HG03135 (cell line): Measurements from ENCODE around the gene TRPV4.

Experiments used
- ATAC-seq: cut with Tn5 transposase; IDR thresholded peaks from one replicate; pipeline ENCODE4 v1.9.1; 2021; ENCODE audit warnings: mild to moderate bottlenecking, moderate library complexity; ENCODE audit not compliant: unreplicated experiment

Gene TRPV4

DNA sequence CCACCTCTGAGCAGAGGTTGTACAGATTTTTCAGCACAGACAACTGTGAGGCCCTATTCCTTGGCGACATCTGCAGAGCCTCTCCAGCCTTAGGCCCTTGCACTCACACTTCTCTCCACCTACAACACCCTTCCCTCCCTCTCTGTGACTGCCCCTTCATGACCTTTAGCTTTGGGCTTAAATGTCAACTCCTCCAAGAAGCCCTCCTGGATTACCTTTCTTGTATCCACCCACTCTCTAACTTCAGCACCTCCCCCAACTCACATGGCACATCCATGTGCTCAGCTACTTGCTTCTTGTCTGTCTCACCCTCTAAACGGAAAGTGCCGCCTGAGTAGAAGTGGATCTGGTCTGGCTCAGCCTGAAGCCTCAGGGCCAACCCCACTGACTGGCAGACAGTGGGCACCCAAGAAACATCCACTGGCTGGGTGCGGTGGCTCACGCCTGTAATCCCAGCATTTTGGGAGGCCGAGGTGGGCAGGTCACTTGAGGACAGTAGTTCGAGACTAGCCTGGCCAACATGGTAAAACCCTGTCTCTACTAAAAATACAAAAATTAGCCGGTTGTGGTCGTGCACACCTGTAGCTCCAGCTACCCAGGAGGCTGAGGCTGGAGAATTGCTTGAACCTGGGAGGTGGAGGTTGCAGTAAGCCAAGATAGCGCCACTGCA, 22.1 kb downstream of the TRPV4 start:
- no peak for ATAC-seq

DNA sequence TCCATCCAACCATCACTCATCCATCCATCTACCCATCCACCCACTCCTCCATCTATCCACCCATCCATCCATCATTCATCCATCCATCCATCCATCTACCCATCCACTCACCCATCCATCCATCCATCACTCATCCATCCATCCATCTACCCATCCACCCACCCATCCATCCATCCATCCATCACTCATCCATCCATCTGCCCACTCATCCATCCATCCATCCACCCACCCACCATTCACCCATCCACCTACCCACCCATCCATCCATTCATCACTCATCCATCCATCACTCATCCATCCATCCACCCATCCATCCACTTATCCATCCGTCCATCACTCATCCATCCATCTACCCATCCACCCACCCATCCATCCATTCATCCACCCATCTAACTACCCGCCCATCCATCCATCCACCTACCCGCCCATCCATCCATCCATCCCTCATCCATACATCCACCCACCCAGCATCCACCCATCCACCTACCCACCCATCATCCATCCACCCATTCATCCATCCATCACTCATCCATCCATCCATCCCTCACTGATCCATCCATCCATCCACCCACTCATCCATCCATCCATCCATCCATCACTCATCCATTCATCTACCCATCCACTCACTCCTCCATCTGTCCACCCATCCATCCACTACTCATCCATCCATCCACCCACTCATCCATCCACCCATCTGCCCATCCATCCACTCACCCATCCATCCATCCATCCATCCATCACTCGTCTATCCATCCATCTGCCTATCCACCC, 24.1 kb downstream of the TRPV4 start:
- no peak for ATAC-seq

DNA sequence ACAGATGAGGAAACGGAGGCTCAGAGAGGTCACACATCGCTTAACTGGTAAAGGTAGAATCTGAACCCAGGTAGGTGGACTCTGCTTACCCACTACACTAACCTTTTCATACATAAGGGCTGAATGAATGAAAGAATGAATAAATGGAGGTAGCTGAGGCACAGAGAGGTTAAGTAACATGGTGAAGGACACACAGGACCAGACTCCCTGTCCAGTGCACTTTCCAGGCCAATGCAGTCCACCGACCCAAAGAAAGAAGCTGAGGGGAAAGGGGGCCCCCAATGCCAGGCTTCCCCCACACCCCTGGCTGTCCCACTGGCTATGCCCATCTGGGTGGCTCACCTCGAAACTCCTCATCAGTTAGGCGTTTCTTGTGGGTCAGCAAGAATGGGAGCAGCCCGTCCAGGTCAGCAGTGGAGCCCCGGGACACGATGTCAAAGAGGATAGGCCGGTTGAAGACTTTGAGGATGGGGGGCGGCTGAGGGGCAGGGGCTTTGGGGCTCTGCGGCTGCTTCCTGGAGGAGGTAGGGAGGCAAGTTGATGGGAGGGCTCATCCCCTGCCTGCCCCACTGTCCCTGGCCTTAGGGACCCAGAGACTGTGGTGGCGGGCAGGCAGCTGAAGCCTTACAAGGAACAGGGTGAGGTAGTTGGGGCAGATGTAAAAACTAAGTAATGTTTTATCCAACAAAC, 25.1 kb downstream of the TRPV4 start:
- no peak for ATAC-seq

DNA sequence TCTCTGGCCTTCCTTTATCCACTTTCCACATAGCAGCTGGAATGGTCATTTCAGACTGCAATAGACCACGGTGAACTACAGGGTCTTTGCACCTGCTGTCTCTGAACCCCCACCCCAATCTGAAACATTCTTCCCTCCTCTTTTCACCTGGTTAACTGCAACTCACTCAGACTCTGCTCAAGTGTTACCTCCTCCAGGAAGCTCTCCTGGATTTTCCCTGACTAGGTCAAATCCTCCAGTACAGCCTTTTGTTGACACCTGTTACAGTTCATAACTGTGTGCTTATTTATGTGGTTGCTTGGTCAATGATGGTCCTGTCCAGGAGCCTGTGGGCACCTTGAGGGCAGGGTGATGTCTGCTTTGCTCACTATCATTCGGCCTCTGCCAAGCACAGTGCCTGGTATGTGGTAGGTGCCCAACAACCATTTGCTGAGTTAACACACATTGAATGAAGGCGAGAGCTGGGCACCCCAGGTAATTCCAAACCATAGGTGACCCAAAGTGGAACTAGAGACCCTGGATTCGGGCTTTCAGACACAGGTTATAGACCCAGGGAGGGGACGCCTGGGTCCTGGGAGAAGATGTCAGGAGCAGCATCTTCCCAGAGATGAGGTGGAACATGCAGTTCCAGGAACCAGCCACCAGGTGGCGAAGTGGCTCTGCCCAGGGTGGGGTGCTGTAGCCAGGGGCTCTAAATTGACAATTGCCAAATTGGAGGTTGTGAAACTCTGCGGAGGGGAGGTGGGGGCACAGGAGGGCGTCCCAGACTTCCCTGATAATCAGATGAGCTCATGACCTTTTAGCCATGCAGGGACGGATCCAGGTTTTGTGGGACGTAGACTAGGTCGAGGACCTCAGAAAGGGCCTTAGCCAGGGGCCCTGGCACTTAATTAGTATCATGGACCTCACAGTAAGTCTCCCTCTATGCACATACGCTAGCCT, 28.1 kb downstream of the TRPV4 start:
- no peak for ATAC-seq

DNA sequence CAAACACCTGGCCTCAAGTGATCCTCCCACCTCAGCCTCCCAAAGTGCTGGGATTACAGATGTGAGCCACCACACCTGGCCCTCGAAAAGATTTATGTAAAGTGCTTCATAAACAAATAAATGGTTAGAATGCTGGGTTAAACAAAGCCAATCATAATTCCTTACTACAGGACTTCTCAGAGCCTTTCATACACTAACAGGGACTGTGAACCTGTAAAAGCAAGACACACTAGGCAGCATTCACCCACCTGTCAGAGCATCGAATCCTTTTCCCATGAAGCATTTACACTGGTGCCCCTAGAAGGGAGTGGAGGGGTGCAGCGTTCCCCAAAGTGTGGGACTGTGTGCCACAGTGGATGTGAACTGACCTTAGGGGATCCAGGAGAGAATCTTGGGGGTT, 29.5 kb downstream of the TRPV4 start:
- ATAC-seq, result no peak

DNA sequence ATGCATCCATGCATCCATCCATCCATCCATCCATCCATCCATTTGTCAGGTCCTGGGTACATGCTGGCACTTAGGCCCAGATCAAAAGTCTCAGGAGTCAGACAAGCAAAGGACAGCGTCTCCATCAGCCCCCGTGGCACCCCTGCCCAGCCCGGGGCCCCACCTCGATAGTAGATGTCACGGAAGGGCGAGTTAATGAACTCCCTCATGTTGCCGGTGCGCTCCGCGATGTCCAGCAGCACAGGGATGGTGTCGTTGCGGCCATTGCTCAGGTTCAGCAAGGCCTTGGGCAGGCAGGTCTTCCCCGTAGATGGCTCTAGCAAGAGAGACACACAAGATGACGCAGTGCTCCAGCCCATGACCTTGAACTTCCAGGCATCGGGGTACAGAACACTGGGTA, 30.4 kb downstream of the TRPV4 start:
- no peak for ATAC-seq

DNA sequence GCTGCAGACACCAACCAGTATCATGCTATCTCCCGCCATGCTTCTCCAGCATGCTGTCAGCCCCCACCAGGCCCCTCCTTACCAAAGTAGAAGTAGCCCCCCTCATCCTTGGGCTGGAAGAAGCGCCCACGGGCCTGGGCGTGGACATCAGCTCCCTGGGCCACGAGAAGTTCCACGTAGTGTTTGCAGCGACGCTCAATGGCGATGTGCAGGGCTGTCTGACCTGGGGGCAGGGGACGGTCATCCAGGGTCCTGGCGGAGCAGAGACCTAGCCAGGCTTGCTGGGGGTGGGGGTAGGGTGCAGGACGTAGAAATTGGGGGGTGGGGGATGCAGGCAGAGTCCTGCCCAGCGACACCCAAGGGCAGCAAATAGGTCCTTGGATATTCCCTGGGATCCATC, 32.7 kb downstream of the TRPV4 start:
- ATAC-seq, result no peak

DNA sequence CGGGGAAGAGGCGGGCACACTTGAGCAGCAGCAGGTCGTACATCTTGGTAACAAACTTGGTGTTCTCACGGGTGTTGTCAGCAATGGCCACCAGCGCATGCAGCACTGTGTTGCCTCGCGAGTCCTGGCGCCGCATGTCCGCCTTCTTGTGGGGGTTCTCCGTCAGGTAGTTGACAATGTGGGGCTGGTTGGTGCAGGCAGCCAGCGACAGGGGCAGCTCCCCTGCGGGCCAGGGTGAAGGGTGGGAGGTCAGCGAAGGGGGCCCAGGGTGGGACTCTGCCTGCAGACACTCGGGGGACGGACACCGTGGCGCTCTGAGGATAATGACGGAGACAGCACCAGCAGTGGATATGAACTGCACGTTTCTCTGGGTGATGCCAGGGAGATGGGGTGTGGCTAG, 34.5 kb downstream of the TRPV4 start:
- ATAC-seq, result no peak

DNA sequence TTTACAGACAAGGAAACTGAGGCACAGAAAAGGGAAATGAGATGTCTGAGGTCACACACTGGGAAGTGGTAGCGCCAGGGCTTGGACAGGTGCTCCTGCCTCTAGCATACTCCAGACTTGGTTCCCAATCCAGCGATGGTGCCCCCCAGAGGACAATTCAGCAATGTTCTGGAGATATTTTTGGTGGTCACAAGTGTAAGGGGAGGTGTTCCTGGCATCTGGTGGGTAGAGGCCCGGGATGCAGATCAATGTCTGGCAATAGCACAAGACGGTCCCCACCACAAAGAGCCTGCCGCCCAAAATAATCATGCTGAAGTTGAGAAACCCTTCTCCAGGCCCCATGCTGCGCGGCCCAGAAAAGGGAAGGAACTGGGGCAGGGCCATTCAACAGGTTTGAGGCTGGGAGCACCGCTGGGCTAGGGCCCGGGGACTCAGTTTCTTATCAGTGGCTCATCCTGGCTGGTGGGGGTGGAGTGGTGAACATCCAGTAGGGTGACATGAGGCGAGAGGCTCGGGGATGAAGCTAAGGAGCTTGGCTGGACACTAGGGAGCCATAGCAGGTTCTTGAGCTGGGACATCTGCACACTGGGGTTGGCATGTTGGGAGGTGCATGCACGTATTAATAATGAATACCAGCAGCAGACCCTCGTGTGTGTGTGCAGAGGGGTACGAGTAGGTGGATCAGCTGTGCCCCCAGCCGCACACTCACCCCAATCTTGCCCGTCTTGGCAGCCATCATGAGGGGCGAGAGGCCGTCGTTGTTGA, 35.1 kb downstream of the TRPV4 start:
- no peak for ATAC-seq

DNA sequence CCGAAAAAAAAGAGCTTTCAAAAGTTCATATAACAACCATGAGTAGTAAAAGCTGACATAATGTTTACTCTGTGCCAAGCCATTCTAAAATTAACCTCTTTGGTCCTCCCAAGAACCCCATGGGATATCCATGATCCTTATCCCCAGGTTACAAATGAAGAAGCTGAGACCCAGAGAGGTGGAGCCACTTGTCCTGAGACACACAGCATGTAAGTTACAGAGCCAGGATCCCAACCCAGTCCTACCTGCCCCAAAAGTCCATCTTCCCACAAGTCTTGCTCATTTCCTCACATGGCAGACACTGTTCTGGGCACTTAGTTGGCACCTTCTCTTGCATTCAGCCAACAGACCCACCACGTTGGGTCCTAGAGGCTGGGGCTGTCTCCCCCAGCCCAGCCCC, 37.1 kb downstream of the TRPV4 start:
- no peak for ATAC-seq

DNA sequence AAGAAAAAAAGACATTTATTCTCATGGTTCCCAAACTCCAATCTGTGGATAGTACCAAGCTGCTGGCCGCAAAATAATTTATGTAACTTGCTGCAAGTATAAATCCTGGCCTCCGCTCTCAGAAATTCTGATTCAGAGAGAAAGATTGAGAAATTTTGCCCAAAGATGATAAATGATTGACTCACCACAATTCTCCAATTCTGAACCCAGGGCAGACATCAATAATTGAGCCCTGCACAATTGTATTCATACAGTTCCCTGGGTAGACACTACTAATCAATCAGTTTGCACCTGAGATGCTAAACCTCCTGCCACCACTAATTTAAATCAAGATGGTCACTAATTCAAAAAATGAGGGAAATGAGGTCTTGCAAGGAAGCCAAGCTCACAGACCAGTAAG, 38.2 kb downstream of the TRPV4 start:
- no peak for ATAC-seq

DNA sequence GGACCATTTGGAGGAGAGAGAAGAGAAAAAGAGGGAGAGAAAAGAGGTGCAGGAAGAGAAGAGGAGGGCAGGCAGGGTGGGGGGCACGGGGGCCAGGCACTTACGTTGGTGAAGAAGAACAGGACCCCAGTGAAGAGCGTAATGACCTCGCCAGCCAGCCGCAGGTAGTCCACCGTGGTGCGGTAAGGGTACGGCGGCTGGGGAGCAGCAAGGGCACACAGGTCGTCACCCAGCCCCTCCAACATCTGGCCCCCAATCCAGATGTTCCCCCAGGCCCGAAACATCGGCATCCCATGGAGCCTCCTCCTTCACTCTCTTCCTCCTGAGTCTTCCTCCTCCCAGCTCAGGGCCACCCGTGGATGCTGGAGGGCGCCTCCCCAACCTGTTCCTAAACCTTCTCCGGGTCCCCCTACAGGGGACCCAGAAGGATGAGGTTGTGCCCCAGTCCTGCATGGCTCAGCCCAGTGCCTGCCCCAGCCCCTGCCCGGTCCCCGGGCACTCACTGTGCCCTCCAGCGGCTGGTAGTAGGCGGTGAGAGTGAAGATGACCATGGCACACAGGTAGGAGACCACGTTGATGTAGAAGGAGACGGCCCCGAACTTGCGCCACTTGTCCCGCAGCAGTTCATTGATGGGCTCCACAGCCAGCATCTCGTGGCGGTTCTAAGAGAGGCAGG, 39.2 kb downstream of the TRPV4 start:
- no peak for ATAC-seq

DNA sequence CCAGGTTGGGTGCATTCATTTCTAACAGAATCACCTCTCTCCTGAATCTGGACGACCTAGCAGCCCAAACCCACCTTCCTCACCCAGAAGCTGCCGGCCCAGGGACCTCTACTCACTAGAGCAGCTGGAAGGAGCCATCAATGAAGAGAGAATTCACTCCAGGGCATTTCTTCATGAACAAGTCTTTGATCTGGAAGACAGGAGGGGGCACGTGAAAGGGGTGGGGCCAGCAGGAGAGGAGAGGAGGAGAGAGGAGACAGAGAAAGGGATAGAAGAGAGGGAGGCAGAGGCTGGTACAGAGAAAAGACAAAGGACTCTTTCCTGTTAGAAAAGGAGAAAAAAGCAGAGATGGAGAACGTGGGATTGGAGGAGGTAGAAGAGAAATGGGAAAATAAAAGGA, 39.8 kb downstream of the TRPV4 start:
- ATAC-seq, result no peak

DNA sequence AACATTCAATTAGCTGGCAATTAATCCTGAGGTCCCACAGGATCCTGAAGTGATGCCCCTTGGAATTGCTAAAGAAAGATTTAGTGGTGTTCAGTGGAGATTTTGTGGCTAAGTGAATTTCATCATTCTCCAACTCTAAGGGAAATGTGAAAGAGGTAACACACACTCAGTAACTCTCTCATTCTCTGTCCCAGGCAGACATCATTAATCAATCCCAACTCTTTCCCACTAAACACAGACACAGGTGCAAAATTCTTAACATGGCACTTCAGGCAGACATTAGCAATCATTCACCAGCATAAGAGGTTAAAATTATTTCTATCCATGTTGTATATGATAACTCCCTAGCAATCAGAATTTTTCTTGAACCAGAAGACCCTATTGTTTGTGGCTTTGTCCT, 40.2 kb downstream of the TRPV4 start:
- ATAC-seq, result no peak

DNA sequence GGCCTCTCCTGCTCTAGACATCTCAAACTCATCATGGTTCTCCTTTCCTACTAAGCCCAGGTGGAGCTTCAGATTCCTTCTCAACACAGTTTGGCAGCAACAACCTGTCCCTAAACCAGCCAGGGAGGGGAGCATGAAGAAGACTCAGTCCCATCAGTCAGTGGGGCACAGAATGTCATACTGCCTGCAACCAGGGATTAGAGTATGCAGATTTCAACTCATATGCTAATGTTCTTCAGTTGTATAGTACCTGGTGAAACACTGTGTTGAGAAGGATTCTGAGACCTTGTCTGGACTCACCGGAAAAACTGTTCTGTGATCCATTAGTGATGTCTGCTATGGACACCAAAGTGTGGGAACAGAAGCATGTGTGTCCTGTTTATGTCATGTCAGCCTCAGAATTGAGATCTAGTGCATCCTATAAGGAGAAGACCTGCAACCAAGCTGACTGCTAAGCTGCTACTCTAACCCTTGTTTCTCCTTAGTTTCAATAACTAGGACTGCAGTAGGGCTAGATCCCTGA, 43.6 kb downstream of the TRPV4 start:
- ATAC-seq, result no peak

DNA sequence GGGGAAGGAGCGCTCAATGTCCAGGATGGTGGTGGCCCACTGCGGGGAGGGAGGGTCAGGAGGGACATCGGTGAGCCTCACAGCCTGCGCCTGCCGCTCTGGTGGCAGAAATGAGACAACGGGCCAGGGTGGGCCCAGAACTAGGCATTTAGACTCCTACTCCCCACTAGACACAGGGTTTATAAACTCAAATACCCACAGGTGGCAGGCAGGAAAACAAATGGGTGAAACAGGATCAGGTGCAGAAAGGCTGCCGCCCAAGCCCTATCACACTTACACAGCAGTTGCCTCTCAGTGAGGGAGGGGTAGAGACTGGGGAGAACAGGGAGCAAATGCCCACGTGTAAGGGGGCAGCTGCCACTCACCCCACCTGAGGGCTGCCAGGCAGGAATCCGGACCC, 46.4 kb downstream of the TRPV4 start:
- ATAC-seq, result no peak

DNA sequence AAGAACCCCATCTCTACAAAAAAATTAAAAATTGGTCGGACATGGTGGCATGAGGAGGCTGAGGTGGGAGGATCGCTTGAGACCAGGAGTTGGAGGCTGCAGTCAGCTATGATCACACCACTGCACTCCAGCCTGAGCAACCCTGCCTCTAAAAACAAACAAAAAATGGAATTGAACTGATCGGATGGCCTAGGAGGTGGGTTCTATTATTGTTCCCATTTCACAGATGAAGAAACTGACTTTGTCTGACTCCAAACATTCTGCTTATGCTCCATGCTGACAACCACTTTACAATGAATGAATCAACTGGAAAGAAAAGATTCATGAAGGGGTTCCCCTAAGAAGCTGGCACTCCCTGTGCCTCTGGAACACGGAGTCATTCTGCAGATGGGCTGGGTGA, 47.3 kb downstream of the TRPV4 start:
- ATAC-seq, result no peak

DNA sequence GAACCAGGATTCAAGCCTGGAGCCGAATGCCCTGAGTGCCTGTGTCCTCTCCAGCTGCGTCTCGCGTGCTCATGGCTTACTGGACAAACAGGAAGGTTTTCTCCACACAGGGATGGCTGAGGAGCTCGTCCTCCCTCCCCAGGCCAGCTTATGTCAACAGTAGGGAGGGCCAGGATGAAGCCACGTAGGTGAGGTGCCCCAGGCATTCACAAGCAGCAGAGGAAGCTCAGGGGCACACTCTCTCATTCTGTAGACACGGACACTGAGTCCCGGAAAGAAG, 49.3 kb downstream of the TRPV4 start:
- ATAC-seq, result no peak

DNA sequence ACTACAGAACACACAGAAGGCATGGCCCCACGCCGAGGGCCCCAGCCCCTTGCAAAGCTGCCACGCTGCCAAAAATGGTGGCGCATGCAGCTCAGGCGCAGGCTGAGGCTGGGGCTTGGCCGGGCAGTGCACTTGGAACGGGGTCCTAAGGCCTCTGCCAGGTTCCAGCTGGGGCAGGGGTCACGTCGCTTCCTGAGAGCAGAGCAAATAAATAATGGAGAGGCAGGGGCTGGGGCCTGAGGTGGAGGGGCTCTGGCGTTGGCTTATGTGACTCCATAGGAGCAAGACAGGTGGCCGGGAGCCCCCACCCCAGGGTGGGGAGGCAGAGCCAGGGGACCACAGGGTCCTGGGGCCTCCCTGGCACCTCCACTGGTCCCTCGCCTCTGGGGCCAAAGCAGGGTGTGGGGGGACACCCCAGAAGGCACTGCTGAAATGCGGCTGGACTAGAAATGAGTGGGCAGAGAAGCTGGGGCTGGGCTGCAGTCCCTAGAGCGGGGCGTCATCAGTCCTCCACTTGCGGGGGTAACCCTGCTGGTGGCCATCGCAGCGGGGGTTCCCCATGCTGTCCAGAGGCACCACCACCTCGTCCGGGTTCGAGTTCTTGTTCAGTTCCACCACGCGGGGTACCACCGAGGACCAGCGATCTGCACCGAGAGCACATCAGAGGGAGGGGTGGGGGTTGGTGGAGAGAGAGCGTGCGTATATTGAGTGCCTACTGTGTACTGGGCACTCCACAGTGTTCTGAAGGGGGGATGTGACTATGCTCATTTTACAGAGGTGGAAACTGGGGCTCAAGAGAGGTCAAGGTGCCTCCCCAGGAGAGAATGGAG, 49.8 kb downstream of the TRPV4 start:
- no peak for ATAC-seq
